Measurements from ENCODE around the gene ARL16.
A peak's percentile ranks its signal among the peaks of the same experiment; 100 is the strongest.

ARL16 gene

GRCh38 chr17:81683584-81684441 lies at the start of gene ARL16, which contains the start of gene HGS:
Gene ARL16, minus strand, starts transcription at chr17:81683797. Its CDS starts 44 bp downstream, at chr17:81683753.
Gene HGS, plus strand, starts transcription at chr17:81684011. Its CDS starts 56 bp downstream, at chr17:81684067.
- Histone ChIP-seq H3K27me3 (ENCODE audit: control insufficient read depth, insufficient read depth, low read length) (no peaks in the 10 kb centered on the region), H3K9me3 (ENCODE audit: control insufficient read depth, insufficient read depth, low read depth, low read length) (no peaks in the 10 kb centered on the region), H3K36me3 (ENCODE audit: control insufficient read depth, insufficient read depth, low read length) (peaks cover 46% of the 10 kb centered on the region), H3K9ac (ENCODE audit: low read length) (peak within 1 kb of the TSS; percentile 90), H3K4me1 (ENCODE audit: control insufficient read depth, insufficient read depth, low read length) (peaks cover 14% of the 10 kb centered on the region), H3K27ac (ENCODE audit: low read depth, low read length) (peak within 1 kb of the TSS; percentile 83; the same call in 1 of the 2 replicates), H3K4me3 (ENCODE audit: low read depth, low read length) (peak within 1 kb of the TSS; percentile 98)

- H3K36me3 ChIP-seq (ENCODE audit: control insufficient read depth, insufficient read depth, low read length): no peaks in the 10 kb centered on the region
- peaks cover 11% of the 10 kb centered on the region for H3K4me1 ChIP-seq (ENCODE audit: control insufficient read depth, insufficient read depth, low read length)
- no peaks in the 10 kb centered on the region for H3K27me3 ChIP-seq (ENCODE audit: control insufficient read depth, insufficient read depth, low read length)
- no peak overlapping the region for H3K27ac ChIP-seq (ENCODE audit: low read depth, low read length)
- H3K9me3 ChIP-seq (ENCODE audit: control insufficient read depth, insufficient read depth, low read depth, low read length): no peaks in the 10 kb centered on the region
- no peak overlapping the region for H3K4me3 ChIP-seq (ENCODE audit: low read depth, low read length)
- no peak overlapping the region for H3K9ac ChIP-seq (ENCODE audit: low read length)
Observed at GRCh38 chr17:81727324-81728031, 43.9 kb upstream of the ARL16 start.

- Histone ChIP-seq H3K9me3 (ENCODE audit: control insufficient read depth, insufficient read depth, low read depth, low read length) (no peaks in the 10 kb centered on the region), H3K27me3 (ENCODE audit: control insufficient read depth, insufficient read depth, low read length) (no peaks in the 10 kb centered on the region), H3K4me3 (ENCODE audit: low read depth, low read length) (no peak overlapping the region), H3K27ac (ENCODE audit: low read depth, low read length) (no peak overlapping the region), H3K36me3 (ENCODE audit: control insufficient read depth, insufficient read depth, low read length) (no peaks in the 10 kb centered on the region), H3K4me1 (ENCODE audit: control insufficient read depth, insufficient read depth, low read length) (peaks cover 10% of the 10 kb centered on the region), H3K9ac (ENCODE audit: low read length) (no peak overlapping the region)
Observed at GRCh38 chr17:81726004-81726403, 42.4 kb upstream of the ARL16 start.

- no peak overlapping the region for H3K27ac ChIP-seq (ENCODE audit: low read depth, low read length)
- no peaks in the 10 kb centered on the region for H3K9me3 ChIP-seq (ENCODE audit: control insufficient read depth, insufficient read depth, low read depth, low read length)
- H3K4me1 ChIP-seq (ENCODE audit: control insufficient read depth, insufficient read depth, low read length): peaks cover 12% of the 10 kb centered on the region
Observed at GRCh38 chr17:81725439-81725838, 41.8 kb upstream of the ARL16 start.

GRCh38 chr17:81723651-81724209 lies 40.1 kb upstream of the ARL16 start:
- Histone ChIP-seq H3K36me3 (ENCODE audit: control insufficient read depth, insufficient read depth, low read length) (peaks cover 9% of the 10 kb centered on the region), H3K9ac (ENCODE audit: low read length) (no peak overlapping the region), H3K27ac (ENCODE audit: low read depth, low read length) (no peak overlapping the region), H3K4me3 (ENCODE audit: low read depth, low read length) (no peak overlapping the region), H3K9me3 (ENCODE audit: control insufficient read depth, insufficient read depth, low read depth, low read length) (no peaks in the 10 kb centered on the region), H3K27me3 (ENCODE audit: control insufficient read depth, insufficient read depth, low read length) (no peaks in the 10 kb centered on the region), H3K4me1 (ENCODE audit: control insufficient read depth, insufficient read depth, low read length) (peaks cover 12% of the 10 kb centered on the region)

More at GRCh38 chr17:81725439-81725838, 41.8 kb upstream of the ARL16 start:
- Histone ChIP-seq H3K9ac (ENCODE audit: low read length) (no peak overlapping the region), H3K36me3 (ENCODE audit: control insufficient read depth, insufficient read depth, low read length) (no peaks in the 10 kb centered on the region), H3K4me3 (ENCODE audit: low read depth, low read length) (no peak overlapping the region), H3K27me3 (ENCODE audit: control insufficient read depth, insufficient read depth, low read length) (no peaks in the 10 kb centered on the region)

GRCh38 chr17:81722184-81723120 lies 38.9 kb upstream of the ARL16 start:
- Histone ChIP-seq H3K9ac (ENCODE audit: low read length) (no peak overlapping the region), H3K27ac (ENCODE audit: low read depth, low read length) (no peak overlapping the region), H3K4me3 (ENCODE audit: low read depth, low read length) (no peak overlapping the region), H3K36me3 (ENCODE audit: control insufficient read depth, insufficient read depth, low read length) (peaks cover 19% of the 10 kb centered on the region), H3K27me3 (ENCODE audit: control insufficient read depth, insufficient read depth, low read length) (no peaks in the 10 kb centered on the region), H3K9me3 (ENCODE audit: control insufficient read depth, insufficient read depth, low read depth, low read length) (no peaks in the 10 kb centered on the region), H3K4me1 (ENCODE audit: control insufficient read depth, insufficient read depth, low read length) (peaks cover 12% of the 10 kb centered on the region)

- H3K36me3 ChIP-seq (ENCODE audit: control insufficient read depth, insufficient read depth, low read length): peaks cover 35% of the 10 kb centered on the region
- no peaks in the 10 kb centered on the region for H3K27me3 ChIP-seq (ENCODE audit: control insufficient read depth, insufficient read depth, low read length)
- H3K27ac ChIP-seq (ENCODE audit: low read depth, low read length): no peak overlapping the region
- peaks cover 12% of the 10 kb centered on the region for H3K4me1 ChIP-seq (ENCODE audit: control insufficient read depth, insufficient read depth, low read length)
- H3K9ac ChIP-seq (ENCODE audit: low read length): no peak overlapping the region
- H3K9me3 ChIP-seq (ENCODE audit: control insufficient read depth, insufficient read depth, low read depth, low read length): no peaks in the 10 kb centered on the region
- H3K4me3 ChIP-seq (ENCODE audit: low read depth, low read length): no peak overlapping the region
Observed at GRCh38 chr17:81720267-81721071, 36.9 kb upstream of the ARL16 start.

- peaks cover 16% of the 10 kb centered on the region for H3K4me1 ChIP-seq (ENCODE audit: control insufficient read depth, insufficient read depth, low read length)
- H3K27ac ChIP-seq (ENCODE audit: low read depth, low read length): no peak overlapping the region
- H3K9me3 ChIP-seq (ENCODE audit: control insufficient read depth, insufficient read depth, low read depth, low read length): no peaks in the 10 kb centered on the region
- no peak overlapping the region for H3K9ac ChIP-seq (ENCODE audit: low read length)
- H3K4me3 ChIP-seq (ENCODE audit: low read depth, low read length): no peak overlapping the region
- peaks cover 39% of the 10 kb centered on the region for H3K36me3 ChIP-seq (ENCODE audit: control insufficient read depth, insufficient read depth, low read length)
- H3K27me3 ChIP-seq (ENCODE audit: control insufficient read depth, insufficient read depth, low read length): no peaks in the 10 kb centered on the region
Observed at GRCh38 chr17:81719410-81720266, 36.0 kb upstream of the ARL16 start.

- no peak overlapping the region for H3K27ac ChIP-seq (ENCODE audit: low read depth, low read length)
- H3K4me1 ChIP-seq (ENCODE audit: control insufficient read depth, insufficient read depth, low read length): peaks cover 26% of the 10 kb centered on the region
- no peaks in the 10 kb centered on the region for H3K9me3 ChIP-seq (ENCODE audit: control insufficient read depth, insufficient read depth, low read depth, low read length)
- H3K36me3 ChIP-seq (ENCODE audit: control insufficient read depth, insufficient read depth, low read length): peaks cover 44% of the 10 kb centered on the region
- H3K27me3 ChIP-seq (ENCODE audit: control insufficient read depth, insufficient read depth, low read length): no peaks in the 10 kb centered on the region
- H3K9ac ChIP-seq (ENCODE audit: low read length): no peak overlapping the region
- no peak overlapping the region for H3K4me3 ChIP-seq (ENCODE audit: low read depth, low read length)
Observed at GRCh38 chr17:81717766-81718089, 34.1 kb upstream of the ARL16 start.
